Iris pigment epithelial cell (primary cell): ENCODE results near the gene SYN1.

Experiments
- DNase-seq: peaks from one replicate; pipeline ENCODE4 v3.0.0-alpha.2; 2011; ENCODE audit warnings: low read depth

SYN1 gene

DNA sequence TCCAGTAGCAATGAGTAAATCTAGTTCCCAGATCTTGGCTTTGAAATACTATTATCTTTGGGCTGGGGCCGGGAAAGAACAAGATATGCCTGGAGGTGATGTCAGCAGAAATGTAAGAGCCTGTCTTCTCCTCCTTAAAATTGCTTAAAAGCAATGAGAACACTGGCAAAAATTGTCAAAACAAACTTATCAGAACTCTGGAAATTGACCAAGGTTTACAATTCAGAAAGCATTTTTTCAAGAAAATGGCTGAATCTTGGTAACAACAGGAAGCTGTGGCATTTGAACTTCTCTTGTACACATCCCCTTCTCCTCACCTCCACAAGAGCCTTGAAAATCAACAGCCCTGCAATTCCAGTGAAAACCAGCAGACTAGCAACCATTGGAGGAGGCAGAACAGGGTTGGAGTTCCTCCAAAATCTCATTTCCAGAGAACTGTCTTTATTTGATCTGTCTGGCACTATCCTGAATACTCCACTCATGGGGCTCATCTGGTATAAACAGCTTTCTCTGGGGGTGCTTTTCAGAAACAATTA, 23.9 kb downstream of the SYN1 start:
- DNase-seq: peak; percentile 91

DNA sequence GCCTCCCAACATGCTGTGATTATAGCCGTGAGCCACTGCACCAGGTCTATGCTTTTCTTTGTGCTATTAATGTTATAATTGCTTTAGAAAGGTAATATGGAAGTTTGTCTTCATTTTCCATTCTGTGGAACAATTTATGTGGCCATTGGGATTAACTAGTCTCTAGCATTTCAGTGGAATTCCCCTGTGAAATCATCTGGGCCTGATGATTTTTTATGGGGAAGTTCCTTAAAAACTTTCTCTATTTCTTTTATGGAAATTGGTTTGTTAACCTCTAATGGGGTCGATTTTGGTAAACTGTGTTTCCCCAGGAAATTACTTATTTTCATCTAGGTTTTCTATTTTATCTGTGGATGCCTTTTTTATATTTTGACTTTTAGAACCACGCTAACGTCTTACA, 26.1 kb downstream of the SYN1 start:
- DNase-seq: no peak

DNA sequence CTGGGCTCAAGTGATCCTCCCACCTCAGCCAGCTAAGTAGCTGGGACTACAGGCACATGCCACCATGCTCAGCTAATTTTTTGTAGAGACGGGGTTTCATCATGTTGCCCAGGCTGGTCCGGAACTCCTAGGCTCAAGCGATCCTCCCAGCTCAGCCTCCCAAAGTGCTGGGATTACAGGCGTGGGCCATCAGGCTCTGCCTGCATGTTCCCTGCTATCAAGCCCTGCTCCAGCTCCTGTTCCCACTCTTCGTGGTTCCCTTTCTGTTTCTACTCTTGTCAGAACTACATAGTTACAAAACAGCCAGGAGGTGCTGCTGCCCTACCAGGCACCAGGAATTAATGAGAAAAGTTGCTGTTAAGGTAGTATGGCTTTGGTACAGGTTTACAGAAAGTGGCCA, 28.7 kb downstream of the SYN1 start:
- no peak for DNase-seq

DNA sequence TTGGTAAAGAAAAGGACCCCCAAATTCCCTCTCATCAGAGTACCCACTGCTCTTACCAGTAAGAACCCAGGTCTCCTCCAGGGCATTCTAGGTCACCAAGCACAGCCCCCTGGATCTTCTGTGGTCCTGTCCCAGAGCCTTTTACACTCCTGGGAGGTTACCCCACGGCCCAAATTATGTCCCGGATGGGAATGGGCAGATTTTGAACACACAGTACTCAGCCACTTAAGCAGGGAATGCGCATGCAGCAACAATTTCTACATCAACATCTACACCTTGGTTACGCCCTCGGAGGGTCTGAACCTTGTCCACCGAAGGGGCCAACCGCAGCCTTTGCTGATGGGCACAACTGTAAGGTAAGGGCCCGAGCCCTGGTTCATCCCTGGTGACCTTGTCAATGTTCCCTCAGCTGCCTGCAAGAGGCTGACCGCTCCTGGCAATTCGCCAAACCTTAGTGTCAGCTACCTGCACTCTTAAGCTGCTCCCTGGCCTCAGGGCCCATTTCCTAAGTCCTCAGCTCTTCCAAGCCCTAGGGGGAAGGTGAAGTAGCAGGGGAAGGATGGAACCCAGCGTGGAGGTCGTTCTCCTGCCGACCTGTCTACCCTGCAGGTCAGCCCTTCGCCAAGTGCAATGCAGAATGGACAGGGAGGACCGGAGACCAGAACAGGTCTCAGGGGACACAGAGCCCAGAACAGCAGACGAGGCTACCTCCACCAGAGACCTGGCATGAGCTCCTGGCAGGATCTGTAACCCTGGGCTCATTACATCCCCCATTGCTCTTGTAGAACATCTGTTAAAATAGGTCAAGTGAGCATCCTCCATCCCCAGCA, 31.5 kb downstream of the SYN1 start:
- peak; percentile 58 for DNase-seq

DNA sequence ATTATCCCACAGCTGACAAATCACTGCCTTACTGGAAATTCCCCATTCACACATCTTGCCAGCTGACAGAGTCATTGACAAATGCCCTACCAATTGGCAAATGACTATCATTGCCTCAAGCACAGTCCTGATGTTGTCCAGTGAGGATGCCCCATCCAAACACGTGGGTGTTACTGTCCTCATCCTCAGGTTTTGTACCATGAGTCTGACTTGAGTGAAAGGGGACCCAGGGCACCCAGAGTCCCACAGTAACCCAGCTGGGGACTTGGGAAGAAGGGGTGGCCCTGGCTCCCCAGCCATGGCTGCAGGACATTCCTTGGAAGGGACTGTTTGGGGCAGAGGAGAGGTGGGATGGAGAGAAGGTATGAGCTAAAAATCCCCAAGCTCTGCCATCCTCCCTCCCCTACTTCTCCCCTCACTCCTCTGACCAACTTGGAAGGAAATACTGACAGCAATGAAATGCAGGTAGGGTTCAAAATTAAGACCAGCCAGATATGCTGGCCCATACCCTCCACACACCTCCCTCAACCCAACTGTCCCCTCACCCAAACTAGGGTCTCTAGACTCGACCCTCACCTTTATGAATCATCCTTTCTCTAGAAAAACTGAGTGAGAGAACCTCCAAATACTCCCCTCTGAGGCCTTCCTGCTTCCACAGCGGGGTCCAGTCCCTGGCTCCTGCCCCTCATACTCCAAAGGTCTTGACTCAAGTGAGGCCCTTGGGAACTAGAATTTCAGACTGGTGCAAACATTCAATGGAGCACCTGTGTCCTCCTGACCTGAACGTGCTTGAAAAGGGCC, 32.4 kb downstream of the SYN1 start:
- DNase-seq: peak; percentile 62

DNA sequence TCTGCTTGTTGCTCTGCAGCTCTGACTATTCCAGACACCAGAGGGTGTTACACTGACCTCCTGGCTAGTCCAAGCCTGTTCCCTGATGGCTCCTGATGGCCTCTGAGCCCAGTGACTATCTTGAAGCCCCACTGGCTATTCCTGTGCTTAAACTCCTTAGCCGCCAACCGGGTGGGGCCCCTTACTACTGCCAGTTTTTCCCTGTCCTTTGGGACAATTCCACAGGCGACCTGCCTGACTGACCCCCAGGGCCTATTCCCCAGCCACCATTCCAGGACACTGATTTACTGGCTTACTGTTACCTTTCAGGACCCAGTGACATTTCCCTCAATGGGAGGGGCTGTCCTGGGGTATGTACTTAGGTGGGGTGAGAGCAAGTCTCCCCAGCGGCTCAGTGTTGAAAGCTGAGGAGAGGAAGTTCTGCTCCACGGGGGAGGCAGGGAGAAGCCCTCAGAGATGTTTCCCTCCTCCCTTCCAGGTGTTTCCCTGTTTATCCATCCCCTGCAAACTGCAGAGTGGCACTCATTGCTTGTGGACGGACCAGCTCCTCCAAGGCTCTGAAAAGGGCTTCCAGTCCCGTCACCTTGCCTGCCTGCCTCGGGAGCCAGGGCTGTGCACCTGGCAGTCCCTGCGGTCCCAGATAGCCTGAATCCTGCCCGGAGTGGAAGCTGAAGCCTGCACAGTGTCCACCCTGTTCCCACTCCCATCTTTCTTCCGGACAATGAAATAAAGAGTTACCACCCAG, 33.4 kb downstream of the SYN1 start:
- no peak for DNase-seq

DNA sequence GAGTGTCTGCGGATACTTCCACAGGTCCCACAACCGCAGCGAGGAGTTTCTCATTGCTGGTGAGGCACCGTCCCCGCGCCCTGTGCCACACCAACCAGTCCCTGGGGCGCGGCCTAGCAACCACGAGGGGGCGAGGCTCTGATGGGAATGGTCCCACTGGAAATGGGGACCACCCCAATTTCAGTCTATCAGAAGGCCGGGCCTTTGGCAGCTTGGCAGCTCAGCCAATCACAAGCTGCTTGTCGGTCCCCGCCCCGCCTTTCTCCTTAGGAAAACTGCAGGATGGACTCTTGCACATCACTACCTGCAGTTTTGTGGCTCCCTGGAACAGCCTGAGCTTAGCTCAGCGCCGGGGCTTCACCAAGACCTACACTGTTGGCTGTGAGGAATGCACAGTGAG, 34.4 kb downstream of the SYN1 start:
- DNase-seq: peak; percentile 51

DNA sequence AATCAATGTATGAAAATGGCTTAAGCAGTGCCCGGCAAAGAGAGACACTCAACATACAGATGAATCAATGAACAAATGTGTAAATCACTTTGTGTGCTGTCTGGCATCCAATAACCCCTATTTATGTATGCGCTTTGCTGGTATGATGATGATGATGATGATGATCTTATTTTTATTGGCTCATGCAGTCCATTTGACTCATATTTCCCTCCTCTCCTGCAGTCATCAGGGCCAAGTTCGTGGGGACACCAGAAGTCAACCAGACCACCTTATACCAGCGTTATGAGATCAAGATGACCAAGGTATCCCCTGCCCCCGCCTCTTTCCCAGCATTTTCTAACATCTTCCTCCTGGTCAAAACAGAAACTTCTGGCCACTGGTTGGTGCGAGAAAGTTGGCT, 34.9 kb downstream of the SYN1 start:
- peak; percentile 46 for DNase-seq

DNA sequence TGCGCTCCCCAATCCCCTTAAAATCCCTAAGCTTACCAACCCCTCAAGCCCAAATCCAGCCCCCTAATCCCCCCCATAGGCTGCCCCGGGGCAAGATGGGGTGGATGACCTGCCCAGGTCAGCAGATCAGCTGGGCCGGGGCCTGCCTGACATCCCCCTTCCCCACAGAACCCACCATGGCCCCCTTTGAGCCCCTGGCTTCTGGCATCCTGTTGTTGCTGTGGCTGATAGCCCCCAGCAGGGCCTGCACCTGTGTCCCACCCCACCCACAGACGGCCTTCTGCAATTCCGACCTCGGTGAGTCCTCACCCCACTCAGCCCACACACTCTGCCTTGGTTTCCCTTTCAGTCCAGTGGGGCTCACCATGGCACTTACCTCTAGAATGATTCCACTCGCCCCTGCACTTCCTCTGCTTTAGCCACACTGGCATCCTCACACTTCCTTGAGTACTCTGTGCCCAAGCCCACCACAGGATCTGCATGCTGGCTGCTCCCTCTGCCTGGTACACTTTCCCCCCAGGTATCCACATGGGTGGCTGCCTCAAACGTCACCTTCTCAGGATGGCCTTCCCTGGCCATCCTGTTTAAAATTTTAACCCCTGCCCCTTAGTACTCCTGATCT, 36.3 kb downstream of the SYN1 start:
- no peak for DNase-seq

DNA sequence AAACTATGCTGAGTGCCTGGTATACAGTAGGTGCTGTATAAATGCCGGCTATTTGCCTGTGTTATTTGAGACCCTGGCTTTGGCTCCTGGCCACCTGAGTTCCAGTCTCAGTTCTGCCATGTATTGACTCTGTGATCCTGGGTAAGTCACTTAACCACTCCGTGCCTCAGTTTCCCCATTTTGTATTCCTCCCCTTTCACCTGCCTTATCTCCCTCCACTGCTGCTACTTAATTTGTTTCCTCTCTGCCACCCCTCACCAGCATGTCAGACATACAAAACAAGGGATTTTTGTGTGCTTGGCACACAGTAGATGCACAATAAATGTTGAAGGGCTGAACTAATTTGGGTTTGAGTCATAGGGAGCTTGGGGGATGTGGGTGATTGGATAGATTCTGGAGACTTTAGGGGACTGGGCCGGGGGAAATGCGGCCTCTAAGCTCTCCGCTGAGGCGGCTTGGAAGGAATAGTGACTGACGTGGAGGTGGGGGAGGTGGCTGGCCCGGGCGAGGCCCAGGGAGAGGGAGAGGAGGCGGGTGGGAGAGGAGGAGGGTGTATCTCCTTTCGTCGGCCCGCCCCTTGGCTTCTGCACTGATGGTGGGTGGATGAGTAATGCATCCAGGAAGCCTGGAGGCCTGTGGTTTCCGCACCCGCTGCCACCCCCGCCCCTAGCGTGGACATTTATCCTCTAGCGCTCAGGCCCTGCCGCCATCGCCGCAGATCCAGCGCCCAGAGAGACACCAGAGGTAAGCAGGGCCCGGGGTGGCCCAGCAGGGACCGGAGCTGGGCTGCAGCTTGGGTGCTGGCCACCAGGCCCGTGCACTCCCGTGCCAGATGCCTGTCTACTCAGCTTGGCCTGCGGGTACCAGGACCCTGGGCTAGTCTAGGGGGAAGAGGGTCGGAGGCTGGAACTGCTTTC, 37.7 kb downstream of the SYN1 start, which contains the start of gene TIMP1:
Gene TIMP1 (plus strand): TSS at position 706 of the 917 bp plus-strand sequence. CDS start 980 bp downstream, outside the sequence.
- DNase-seq: peak; percentile 96

DNA sequence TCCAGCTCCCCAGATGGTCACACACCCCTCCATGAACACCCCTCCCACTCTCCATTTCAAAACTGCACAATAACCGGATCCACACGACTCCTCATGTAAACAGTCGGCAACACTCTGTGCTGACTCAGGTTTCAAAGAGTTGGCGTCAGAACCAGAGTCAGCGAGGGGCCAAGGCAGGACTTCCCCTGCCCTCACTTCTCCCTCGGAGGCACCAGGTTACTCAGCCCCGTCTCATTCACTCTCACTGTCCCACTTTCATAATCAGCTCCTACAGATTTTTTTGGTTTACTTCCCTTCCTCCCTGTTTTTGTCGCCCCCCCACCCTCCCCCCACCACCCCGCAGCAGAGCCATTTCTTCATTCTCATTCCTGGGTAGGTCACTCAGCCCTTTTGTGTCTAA, 40.1 kb downstream of the SYN1 start:
- DNase-seq: peak; percentile 94

DNA sequence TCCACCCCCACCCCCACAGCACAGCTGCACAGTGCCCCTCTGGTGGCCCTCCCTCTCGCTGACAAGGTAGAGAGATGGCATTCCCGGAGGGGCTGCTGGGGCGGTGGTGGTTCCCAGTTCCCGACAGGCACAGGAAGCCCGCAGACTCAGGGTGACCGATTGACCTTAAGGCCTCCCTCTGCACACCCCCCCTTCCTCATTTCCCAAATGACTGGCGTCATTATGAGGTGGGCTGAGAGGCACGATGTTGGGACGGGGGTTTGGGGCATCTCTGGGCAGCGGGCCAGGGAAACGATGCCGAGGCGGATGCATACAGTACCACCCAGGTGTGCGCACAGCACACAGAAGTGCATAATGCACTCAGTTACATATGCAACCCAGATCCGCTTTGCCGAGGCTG, 41.0 kb downstream of the SYN1 start:
- peak; percentile 25 for DNase-seq

DNA sequence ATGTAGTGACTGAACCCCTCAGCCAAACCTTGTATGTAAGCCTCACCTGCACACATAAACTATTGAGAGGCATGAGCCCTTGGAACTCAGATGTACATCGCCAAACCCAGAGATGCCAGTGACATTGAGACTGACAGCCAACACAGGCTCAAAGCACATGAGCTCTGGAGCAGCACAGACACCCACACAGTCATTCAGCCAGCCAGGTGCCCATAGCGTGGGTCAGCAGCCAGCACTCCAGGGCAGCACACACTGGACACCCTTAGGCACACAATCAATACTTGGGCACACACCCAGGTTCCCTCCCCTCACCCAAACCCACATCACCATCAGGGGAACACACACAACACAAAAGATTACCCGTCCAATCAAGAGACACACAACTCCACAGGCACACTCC, 41.8 kb downstream of the SYN1 start:
- DNase-seq: no peak

DNA sequence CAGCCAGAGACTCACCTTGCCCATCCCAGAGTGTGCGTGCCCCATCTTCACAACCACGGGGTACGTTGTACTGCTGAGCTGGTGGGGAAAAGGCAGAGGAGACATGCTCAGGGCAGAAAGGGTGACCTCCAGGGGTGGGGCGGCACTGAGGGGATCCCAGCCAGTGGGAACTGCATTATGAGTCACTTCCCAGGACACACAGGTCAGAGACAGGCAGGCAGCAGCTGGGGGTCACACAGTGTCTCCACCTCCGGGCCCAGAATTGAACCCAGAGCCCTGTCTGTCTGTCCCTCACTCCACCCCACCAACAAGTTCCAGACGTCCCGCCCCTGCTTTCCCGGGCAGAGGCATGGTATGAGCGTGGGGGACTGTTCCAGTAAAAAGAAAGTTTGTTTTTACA, 42.2 kb downstream of the SYN1 start:
- DNase-seq: peak; percentile 62

DNA sequence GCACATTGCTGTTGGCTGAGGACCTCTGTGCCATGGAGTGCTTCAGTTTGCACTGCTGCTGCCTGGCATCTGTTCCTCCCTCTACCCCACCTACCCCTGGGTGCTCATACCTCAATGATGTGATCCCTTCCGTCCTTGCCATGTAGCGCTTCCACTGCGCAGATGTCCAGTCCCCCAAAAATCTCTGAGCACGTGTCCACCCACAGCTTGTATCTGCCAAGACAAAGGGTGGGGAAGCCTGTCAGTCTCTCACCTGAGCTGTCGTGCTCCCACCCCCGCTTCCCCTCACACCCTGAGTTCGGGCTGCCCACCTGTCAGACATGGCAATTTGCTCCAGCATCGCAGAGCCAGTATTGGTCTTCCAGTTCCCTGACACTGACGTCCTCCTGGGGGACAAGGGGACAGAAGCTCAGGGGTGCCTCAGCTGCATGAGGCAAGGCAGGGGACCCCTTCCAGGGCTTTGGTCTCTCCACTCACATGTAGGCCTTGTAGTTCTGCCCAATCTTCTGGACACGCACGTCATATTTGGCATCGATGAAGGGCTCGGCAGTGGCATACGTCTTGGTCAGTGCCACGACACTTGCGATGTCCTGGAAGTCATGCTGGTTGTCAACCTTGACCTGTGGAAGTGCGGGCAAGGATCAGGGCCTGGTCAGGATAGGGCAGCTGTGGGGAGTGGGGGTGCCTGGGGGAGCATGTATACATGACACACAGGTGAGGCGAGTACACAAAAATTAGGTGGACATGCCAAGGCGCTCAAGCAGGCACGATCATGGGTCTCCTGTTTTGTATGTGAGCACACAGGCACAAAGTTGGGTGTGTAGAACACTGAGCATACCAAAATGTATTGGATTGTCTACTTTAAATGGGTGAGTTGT, 43.4 kb downstream of the SYN1 start:
- DNase-seq: no peak

DNA sequence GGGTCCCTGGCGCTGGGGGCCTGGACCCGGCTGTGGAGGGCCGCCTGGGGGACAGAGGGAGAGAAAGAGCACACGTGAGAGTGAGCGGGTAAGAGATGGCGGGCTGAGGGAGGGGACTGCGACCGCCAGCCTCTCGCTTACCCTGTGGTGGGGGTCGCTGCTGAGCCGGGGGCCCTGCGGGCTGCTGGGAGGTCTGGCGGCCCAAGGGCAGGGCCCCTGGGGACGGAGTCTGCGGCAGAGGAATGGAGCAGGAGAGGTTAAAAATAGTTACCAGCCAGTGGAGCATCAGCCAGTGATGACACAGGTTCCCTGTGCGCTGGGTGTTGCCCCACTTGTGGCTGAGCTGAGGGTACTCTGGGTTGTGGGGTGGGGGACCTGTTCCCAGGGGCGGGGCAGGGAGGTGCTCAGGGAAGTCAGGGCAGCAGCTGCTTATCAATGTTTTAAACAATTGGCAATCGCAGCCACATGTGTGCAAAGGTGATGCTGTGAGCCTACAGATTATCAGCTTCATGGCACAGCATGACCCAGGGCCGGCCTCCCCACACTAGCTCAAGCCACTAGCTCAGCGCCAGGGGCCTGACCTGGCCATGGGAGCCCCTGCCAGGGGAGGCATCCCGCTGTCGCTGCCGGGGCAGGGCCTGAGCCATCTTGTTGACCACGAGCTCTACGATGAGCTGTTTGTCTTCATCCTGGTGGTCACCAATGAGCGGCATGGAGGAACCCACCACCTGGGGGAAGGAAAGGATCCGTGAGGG, 44.9 kb downstream of the SYN1 start:
- peak; percentile 22 for DNase-seq

DNA sequence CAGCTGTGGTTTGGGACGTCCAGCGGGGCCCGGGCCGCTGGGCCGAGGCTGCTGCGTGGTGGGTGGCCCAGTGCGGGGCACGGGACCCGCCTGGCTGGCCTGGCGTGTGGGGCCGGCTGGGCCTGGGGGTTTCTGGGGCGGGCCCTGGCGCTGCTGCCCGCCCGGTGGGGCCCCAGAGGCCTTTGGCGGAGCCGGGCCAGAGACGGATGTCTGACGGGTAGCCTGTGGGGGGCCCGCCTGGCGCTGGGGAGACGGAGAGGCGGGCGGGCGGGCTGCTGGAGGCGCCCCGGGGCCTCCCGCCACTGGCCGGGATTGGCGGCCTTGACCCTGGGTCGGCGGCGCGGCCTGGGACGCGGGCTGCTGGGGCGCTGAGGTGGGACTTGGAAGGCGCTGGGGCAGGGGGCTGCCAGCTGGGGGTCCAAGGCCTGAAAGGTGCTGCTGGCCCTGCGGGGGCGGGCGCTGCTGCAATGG, 45.5 kb downstream of the SYN1 start:
- DNase-seq: peak; percentile 18

DNA sequence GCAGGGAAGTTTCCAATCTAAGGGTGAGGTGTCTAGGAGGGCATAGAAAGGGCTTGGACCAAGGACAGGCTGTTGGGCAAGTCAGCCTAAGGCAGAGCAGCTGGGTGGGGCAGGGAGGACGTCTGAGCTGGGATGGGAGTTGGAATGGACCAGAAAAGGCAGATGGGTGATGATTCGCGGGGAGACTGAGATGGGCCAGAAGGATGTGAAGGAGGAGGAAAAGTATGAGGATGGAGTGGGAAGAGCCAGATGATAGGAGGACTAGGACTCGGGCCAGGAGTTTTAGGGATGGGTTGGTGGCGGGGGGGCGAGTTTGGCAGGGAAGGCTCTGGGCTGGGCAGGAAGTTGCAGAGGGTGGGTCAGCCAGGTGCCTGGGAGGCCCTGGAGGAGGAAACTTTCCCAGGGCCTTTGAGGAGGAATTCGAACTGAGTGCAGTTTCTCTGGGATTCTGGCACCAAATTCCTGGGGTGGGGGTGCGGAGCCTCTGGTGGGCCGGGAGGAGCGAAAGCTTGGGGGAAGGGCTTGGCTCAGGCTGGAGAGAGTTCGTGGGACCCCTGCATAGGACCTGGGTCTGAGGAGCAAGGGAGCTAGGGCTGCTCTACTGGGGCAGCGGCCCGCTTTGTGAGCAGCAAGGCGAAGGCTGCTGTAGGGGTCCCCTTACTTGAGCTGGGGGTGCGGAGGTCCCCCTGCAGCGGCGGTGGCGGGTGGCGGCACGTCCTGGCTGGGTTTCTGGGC, 46.1 kb downstream of the SYN1 start:
- peak; percentile 28 for DNase-seq
